ENCODE results near the gene SIGLEC11.

- TF ChIP-seq CTCF (IDR thresholded peaks at IDR 0.05): peak; percentile 14; the same call in 1 of the 2 replicates
- TF ChIP-seq ZFX (IDR thresholded peaks at IDR 0.05; ENCODE audit: borderline replicate concordance): no peak
Measured at GRCh38 chr19:49916839-49917733, 43.9 kb downstream of the SIGLEC11 start.
